Neural crest cell (in vitro differentiated cells): ENCODE measurements around the gene CTCF. TPM values are rescaled to one million over a fixed set of nuclear protein-coding genes. Genes with fewer than 3 reads are reported as not detected.
"Not testable (repeated sequence)": the region's sequence is repeated elsewhere in the genome, so short reads cannot be mapped to it uniquely, and the experiment has no call there.

Experiments used
- DNase-seq: peaks from one replicate; pipeline ENCODE4 v3.0.0; 2021; ENCODE audit warnings: low read depth, mixed read lengths, low spot score
- H3K27ac Mint-ChIP-seq: one replicate; pipeline ENCODE4 v1.8.0; 2021; ENCODE audit warnings: mild to moderate bottlenecking, mixed read lengths; ENCODE audit not compliant: unreplicated experiment
- H3K27me3 Mint-ChIP-seq: 2 replicates; pipeline ENCODE4 v1.8.0; 2021; ENCODE audit warnings: low read depth, mild to moderate bottlenecking, mixed read lengths
- H3K36me3 Mint-ChIP-seq: 2 replicates; pipeline ENCODE4 v1.8.0; 2021; ENCODE audit warnings: low read depth, mild to moderate bottlenecking, mixed read lengths
- H3K4me1 Mint-ChIP-seq: 2 replicates; pipeline ENCODE4 v1.8.0; 2021; ENCODE audit warnings: mixed read lengths
- H3K4me3 Mint-ChIP-seq: one replicate; pipeline ENCODE4 v1.8.0; 2021; ENCODE audit warnings: mild to moderate bottlenecking, mixed read lengths
- H3K9me3 Mint-ChIP-seq: 2 replicates; pipeline ENCODE4 v1.8.0; 2021; ENCODE audit warnings: mixed read lengths
- CTCF ChIP-seq: fragments of 200-600 bp; sonication (generic); conservative IDR thresholded peaks from 2 replicates; pipeline ENCODE4 v1.5.0; 2021; ENCODE audit warnings: antibody characterized with exemption, mild to moderate bottlenecking
- long read RNA-seq: library from polyadenylated mRNA; unstranded; transcript quantifications from one replicate; pipeline ENCODE4 v2.0.0, GENCODE V29; 2020
- total RNA-seq: library from RNA; stranded (reverse); gene quantifications from 2 replicates; pipeline ENCODE4 v1.2.1, GENCODE V29; 2021

The CTCF gene, protein sequence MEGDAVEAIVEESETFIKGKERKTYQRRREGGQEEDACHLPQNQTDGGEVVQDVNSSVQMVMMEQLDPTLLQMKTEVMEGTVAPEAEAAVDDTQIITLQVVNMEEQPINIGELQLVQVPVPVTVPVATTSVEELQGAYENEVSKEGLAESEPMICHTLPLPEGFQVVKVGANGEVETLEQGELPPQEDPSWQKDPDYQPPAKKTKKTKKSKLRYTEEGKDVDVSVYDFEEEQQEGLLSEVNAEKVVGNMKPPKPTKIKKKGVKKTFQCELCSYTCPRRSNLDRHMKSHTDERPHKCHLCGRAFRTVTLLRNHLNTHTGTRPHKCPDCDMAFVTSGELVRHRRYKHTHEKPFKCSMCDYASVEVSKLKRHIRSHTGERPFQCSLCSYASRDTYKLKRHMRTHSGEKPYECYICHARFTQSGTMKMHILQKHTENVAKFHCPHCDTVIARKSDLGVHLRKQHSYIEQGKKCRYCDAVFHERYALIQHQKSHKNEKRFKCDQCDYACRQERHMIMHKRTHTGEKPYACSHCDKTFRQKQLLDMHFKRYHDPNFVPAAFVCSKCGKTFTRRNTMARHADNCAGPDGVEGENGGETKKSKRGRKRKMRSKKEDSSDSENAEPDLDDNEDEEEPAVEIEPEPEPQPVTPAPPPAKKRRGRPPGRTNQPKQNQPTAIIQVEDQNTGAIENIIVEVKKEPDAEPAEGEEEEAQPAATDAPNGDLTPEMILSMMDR
- total RNA-seq: 78.8 and 79.8 TPM in 2 replicates
- long read RNA-seq, transcript CTCF-214 (10 exons, 3,521 nt): major isoform, 6 of 30 reads
- long read RNA-seq, partial matches to known transcripts: 22 of 30 reads
- long read RNA-seq, other reads (novel, unspliced or antisense): 0 of 30 reads

DNA sequence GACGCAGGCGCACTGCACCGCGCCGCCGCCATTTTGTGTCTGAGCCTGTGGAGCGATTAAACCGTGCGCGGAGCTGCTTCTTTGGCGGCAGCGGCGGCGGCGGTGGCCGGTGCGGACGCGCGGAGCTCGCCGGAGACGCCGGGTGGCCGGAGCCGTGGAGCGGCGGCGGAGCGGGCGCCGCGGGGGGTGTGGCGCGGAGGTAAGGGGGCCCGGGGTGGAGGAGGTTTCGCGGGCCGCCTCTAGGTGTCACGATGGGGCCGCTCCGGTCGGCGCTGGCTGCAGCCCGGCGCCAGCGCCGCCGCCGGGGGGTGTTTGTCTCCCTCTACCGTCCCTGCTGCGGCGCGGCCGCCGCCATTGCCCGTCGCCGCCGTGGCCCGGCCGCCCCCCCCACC is at the start of gene CTCF:
TSS of gene CTCF (plus strand) at position 1 of the 392 bp plus-strand sequence. CDS start 48,307 bp downstream, outside the sequence.
- DNase-seq: no peak
- peak within 1 kb of the TSS; percentile 97 for H3K27ac Mint-ChIP-seq
- H3K27me3 Mint-ChIP-seq: no peaks in the 10 kb centered on the region
- peak within 1 kb of the TSS; percentile 96 for H3K4me3 Mint-ChIP-seq
- peak; percentile 64 for TF ChIP-seq CTCF
- H3K9me3 Mint-ChIP-seq: no peaks in the 10 kb centered on the region
- H3K4me1 Mint-ChIP-seq: peaks cover 33% of the 10 kb centered on the region
- H3K36me3 Mint-ChIP-seq: no peaks in the 10 kb centered on the region

DNA sequence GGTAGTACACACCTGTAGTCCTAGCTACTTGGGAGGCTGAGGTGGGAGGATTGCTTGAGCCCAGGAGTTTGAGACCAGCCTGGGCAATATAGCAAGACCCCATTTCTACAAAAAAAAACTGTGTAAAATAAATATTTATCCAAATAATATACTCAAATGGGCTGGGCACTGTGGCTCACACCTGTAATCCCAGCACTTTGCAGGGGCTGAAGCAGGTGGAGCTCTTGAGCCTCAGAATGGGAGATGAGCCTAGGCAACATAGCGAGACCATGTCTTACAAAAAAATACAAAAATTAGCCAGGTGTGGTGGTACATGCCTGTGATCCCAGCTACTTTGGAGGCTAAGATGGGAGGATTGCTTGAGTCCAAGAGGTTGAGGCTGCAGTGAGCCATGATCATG is 48.4 kb upstream of the CTCF start:
- not testable (repeated sequence) for H3K27ac Mint-ChIP-seq, H3K36me3 Mint-ChIP-seq, H3K9me3 Mint-ChIP-seq, H3K4me3 Mint-ChIP-seq, H3K27me3 Mint-ChIP-seq, DNase-seq, H3K4me1 Mint-ChIP-seq

DNA sequence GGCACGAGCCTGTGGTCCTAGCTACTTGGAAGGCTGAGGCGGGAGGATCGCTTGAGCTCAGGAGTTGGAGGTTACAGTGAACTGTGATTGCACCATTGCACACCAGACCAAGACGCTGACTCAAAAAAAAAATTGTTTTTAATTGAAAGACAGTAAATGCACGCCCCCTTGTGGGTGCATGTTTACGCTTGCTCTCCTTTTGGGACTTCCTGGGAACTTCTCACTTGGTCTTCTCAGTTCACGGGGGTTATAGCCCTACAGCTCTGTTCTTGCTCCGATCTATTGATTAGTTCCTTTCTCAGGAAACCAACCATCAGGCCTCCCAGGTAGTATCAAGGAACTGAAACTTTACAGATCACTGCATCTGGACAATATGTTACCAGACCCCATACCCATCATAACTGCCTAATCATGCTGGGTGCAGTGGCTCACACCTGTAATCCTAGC is 47.9 kb upstream of the CTCF start:
- peak; percentile 77 for TF ChIP-seq CTCF
- H3K36me3 Mint-ChIP-seq: no peaks in the 10 kb centered on the region
- no peak overlapping the region for H3K4me3 Mint-ChIP-seq
- H3K4me1 Mint-ChIP-seq: peaks cover 4% of the 10 kb centered on the region
- no peaks in the 10 kb centered on the region for H3K9me3 Mint-ChIP-seq
- peak; percentile 72 for DNase-seq
- H3K27me3 Mint-ChIP-seq: peaks cover 1% of the 10 kb centered on the region
- H3K27ac Mint-ChIP-seq: no peak overlapping the region

DNA sequence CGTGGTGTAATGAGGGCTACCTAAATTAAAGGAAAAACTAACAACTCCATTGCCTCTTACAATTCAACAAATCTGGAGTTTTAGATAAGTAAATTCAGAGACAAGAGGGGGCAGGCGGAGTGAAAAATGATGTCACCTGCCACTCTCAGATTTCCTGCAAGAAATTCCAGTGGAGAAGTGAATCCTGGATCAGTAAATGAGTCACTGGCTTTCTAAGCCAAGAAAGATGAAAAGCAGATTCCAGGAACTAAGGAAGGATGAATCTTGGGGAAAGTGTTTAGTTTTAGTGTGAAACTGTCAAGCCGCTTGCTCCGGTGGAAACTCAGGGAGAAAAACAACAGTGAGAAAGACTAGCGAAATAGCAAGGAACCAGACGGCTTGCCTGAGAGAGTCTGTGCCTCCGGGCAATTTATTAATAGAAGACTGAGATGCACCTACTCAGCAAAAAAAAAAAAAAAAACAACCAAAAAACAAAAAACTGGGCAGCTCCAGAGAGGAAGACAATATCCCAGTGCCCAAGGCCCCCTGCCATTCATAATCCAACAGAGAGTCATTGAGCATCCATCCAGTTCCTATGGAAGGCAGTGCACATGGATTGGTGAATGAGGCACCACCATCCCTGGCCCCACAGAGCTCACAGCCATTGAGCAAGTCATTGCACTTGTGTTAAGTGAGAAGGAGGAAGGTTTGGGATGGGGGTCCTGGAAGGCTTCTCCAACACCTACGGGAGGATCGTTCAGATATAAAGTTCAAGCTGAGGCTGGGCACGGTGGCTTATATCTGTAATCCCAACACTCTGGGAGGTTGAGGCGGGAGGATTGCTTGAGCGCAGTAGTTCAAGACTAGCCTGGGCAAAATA is 45.8 kb upstream of the CTCF start:
- Mint-ChIP-seq H3K27ac (no peak overlapping the region), H3K36me3 (no peaks in the 10 kb centered on the region), H3K27me3 (peaks cover 7% of the 10 kb centered on the region), H3K4me1 (peaks cover 12% of the 10 kb centered on the region), H3K4me3 (no peak overlapping the region), H3K9me3 (no peaks in the 10 kb centered on the region)
- no peak for TF ChIP-seq CTCF
- no peak for DNase-seq

DNA sequence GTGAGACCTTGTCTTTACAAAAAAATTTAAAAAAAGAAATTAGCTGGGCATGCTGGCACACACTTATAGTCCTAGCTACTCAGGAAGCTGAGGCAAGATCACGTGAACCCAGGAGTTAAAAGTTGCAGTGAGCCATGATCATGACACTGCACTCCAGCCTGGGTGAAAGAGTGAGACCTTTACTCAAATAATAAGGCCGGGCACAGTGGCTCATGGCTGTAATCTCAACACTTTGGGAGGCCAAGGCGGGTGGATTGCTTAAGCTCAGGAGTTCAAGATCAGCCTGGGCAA is 45.2 kb upstream of the CTCF start:
- no peak for DNase-seq
- Mint-ChIP-seq H3K4me1 (peaks cover 15% of the 10 kb centered on the region), H3K27me3 (peaks cover 9% of the 10 kb centered on the region), H3K4me3 (no peak overlapping the region), H3K27ac (no peak overlapping the region), H3K9me3 (no peaks in the 10 kb centered on the region), H3K36me3 (no peaks in the 10 kb centered on the region)
- no peak for TF ChIP-seq CTCF
